Measurements from ENCODE around the gene MSI2. TPM values are rescaled to one million over a fixed set of nuclear protein-coding genes. Genes with fewer than 3 reads are reported as not detected.

The MSI2 gene
- total and polyA plus RNA-seq, 9 of the 15 experiments (the other 6 are each of a cell fraction or from before 2014, with no cell fraction given): 4.6 to 61.8 (median 42.4) TPM

DNA sequence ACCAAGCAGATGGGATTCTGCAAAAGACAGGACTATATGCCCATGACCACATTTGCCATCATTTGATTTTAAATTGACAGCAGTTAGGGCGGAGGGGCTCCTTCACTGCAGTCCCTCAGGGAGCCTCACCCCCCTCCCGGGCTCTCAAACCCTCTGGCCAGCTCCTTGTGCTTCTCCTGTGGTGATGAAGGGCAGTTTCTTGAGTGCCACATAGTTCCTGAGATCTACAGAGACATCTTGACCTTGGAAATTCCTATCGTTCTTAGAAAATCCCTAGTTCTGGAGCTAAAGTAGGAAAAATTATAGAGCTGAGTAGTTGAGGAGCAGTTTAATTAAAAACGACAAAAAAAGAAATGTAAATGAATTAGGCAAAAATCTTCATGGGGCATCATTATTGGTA lies 257.2 kb downstream of the MSI2 start (continued):
- TF ChIP-seq U2AF2 (optimal IDR thresholded peaks at IDR 0.05; ENCODE audit: low read depth, low read length) (no peak), ZNF507 (tag; conservative IDR thresholded peaks at IDR 0.05) (no peak)

GRCh38 chr17:57514614-57515013 lies 258.3 kb downstream of the MSI2 start:
- no peak overlapping the region for H3K9ac ChIP-seq (ENCODE audit: insufficient read depth in 1 of 2, low read depth in 2 of 2, low read length in 2 of 2)
- no peak overlapping the region for H3K4me2 ChIP-seq (ENCODE audit: insufficient read depth, low read length)
- no peaks in the 10 kb centered on the region for H3K9me3 ChIP-seq (replicated peaks; ENCODE audit: control insufficient read depth, insufficient read depth, low read depth, low read length)
- FAIRE-seq: no peak
- ChIA-PET POLR2A (interaction anchor here (0.7 kb wide), 1 partner anchor 14 kb away, joined by 3 read pairs; no protein-coding TSS in a partner anchor), CTCF (ENCODE audit: low intra/inter-chr PET ratio) (no interaction called here)
- no peak overlapping the region for H3K4me3 ChIP-seq
- no peak overlapping the region for H3K27ac ChIP-seq (ENCODE audit: extremely low read depth, low read depth, low read length)
- BruUV-seq (replicated peaks): no TSS peak
- H4K20me1 ChIP-seq (replicated peaks; ENCODE audit: control insufficient read depth, insufficient read depth, low read length): peaks cover 6% of the 10 kb centered on the region; the same call in 1 of the 2 replicates
- H2AFZ ChIP-seq (ENCODE audit: low read depth, low read length): no peak overlapping the region
- intact Hi-C loops (cut with micrococcal nuclease) (no loop called here), in situ Hi-C loops (cut with MboI) (no loop called here)
- 0 out of 3 replicates have a peak, but pooled peaks cover 3% of the 10 kb centered on the region for H3K79me2 ChIP-seq (ENCODE audit: control insufficient read depth, insufficient read depth, low read length)
- H3K27me3 ChIP-seq (ENCODE audit: control insufficient read depth in 2 of 2, insufficient read depth in 2 of 2, low read length in 2 of 2): no peaks in the 10 kb centered on the region
- no peaks in the 10 kb centered on the region for H3K36me3 ChIP-seq (ENCODE audit: control insufficient read depth, insufficient read depth, low read length)
- TF ChIP-seq POLR2AphosphoS5 (IDR thresholded peaks at IDR 0.05; ENCODE audit: control insufficient read depth, insufficient read depth, low read depth, low read length) (no peak), RFX7 (CRISPR knock-in tag; IDR thresholded peaks at IDR 0.05) (no peak), TBL1XR1 (IDR thresholded peaks at IDR 0.05; ENCODE audit: low read length in 2 of 2) (no peak), NCOR1 (IDR thresholded peaks at IDR 0.05) (no peak), ZSCAN32 (CRISPR knock-in tag; IDR thresholded peaks at IDR 0.05) (no peak)
- TF ChIP-seq, protein P1, sequence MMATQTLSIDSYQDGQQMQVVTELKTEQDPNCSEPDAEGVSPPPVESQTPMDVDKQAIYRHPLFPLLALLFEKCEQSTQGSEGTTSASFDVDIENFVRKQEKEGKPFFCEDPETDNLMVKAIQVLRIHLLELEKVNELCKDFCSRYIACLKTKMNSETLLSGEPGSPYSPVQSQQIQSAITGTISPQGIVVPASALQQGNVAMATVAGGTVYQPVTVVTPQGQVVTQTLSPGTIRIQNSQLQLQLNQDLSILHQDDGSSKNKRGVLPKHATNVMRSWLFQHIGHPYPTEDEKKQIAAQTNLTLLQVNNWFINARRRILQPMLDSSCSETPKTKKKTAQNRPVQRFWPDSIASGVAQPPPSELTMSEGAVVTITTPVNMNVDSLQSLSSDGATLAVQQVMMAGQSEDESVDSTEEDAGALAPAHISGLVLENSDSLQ (IDR thresholded peaks at IDR 0.05): no peak
- ATAC-seq: no peak
- WGBS (ENCODE audit: insufficient coverage, low coverage, missing lambda C conversion rate): 94% methylated on average over 3 of the region's 4 CpGs
- DNase-seq (ENCODE audit: extremely low read depth in 1 of 4, low spot score in 3 of 4): no peak
- peaks cover 0 to 5% of the 10 kb centered on the region in 2 experiments; a peak in 1 of 5 replicates for H3K4me1 ChIP-seq (replicated peaks in 1 of 2; ENCODE audit: control insufficient read depth in 2 of 2, insufficient read depth in 2 of 2, low read length in 2 of 2)
- H3K9me1 ChIP-seq (ENCODE audit: control insufficient read depth, insufficient read depth, low read length): no peaks in the 10 kb centered on the region

Data from K562 (cell line).